Coronary artery (tissue), 2 donors: ENCODE data around the gene S100P.

Source experiments
- DNase-seq: peaks from one replicate; pipeline ENCODE4 v3.0.0-alpha.2; 2017; ENCODE audit warnings: low spot score
- H3K27ac ChIP-seq, 2 donors: fragments of 200-600 bp; sonication (generic); one replicate each; pipeline ENCODE4 v1.5.1; 2016 to 2019
- H3K4me3 ChIP-seq: fragments of 200-600 bp; sonication (generic); 2 replicates; pipeline ENCODE4 v1.5.1; 2016; ENCODE audit warnings: mild to moderate bottlenecking, moderate library complexity
- CTCF ChIP-seq: fragments of 200-600 bp; sonication (generic); IDR thresholded peaks from one replicate; pipeline ENCODE4 v1.5.1; 2019; ENCODE audit warnings: antibody characterized with exemption

The S100P gene

GRCh38 chr4:6673660-6674499, 19.8 kb upstream of the S100P start:
- peak overlapping the region; percentile 63 to 88 for H3K27ac ChIP-seq
- TF ChIP-seq CTCF = no peak
- H3K4me3 ChIP-seq = peak overlapping the region; percentile 90
- peak; percentile 95 for DNase-seq

GRCh38 chr4:6674500-6675149, 19.1 kb upstream of the S100P start:
- Histone ChIP-seq H3K4me3 (peak overlapping the region; percentile 90), H3K27ac (peak overlapping the region; percentile 63 to 88)
- no peak for DNase-seq
- TF ChIP-seq CTCF = no peak

- H3K27ac ChIP-seq = no peak overlapping the region
- TF ChIP-seq CTCF = no peak
- DNase-seq = no peak
- peak overlapping the region; percentile 11 for H3K4me3 ChIP-seq
These were observed 16.7 kb upstream of the S100P start for GRCh38 chr4:6676722-6677558.

GRCh38 chr4:6680372-6681034, 13.2 kb upstream of the S100P start:
- TF ChIP-seq CTCF = no peak
- Histone ChIP-seq H3K27ac (no peak overlapping the region), H3K4me3 (no peak overlapping the region)
- no peak for DNase-seq

GRCh38 chr4:6681191-6681590, 12.5 kb upstream of the S100P start:
- no peak overlapping the region for H3K27ac ChIP-seq
- no peak overlapping the region for H3K4me3 ChIP-seq
- no peak for TF ChIP-seq CTCF
- no peak for DNase-seq

GRCh38 chr4:6682862-6683590, 10.7 kb upstream of the S100P start:
- DNase-seq = no peak
- no peak overlapping the region for H3K27ac ChIP-seq
- H3K4me3 ChIP-seq = no peak overlapping the region
- no peak for TF ChIP-seq CTCF
